ENCODE results near the gene SFXN3.

SFXN3 gene

GRCh38 chr10:100999742-101000126, 31.3 kb upstream of the SFXN3 start, which contains the start of gene LZTS2:
LZTS2 (plus strand) TSS chr10:100999808; CDS start chr10:101002539, 2,731 bp downstream.
- FAIRE-seq: no peak

GRCh38 chr10:101000127-101000914, 30.7 kb upstream of the SFXN3 start:
- FAIRE-seq: no peak
- DNase-seq (ENCODE audit: insufficient read length, low spot score): no peak

More at GRCh38 chr10:100999742-101000126, 31.3 kb upstream of the SFXN3 start, which contains the start of gene LZTS2:
- DNase-seq (ENCODE audit: insufficient read length, low spot score): no peak

GRCh38 chr10:101000915-101001658, 29.9 kb upstream of the SFXN3 start:
- DNase-seq (ENCODE audit: insufficient read length, low spot score) (no peak), FAIRE-seq (peak; percentile 20)

- FAIRE-seq: no peak
These were observed 29.4 kb upstream of the SFXN3 start for GRCh38 chr10:101001659-101002035.

GRCh38 chr10:101002456-101002855, 28.6 kb upstream of the SFXN3 start:
- DNase-seq (ENCODE audit: insufficient read length, low spot score): no peak
- FAIRE-seq: no peak

More at GRCh38 chr10:101001659-101002035, 29.4 kb upstream of the SFXN3 start:
- no peak for DNase-seq (ENCODE audit: insufficient read length, low spot score)

- DNase-seq (ENCODE audit: insufficient read length, low spot score) (no peak), FAIRE-seq (no peak)
These were observed 27.3 kb upstream of the SFXN3 start for GRCh38 chr10:101003639-101004206.

- peak; percentile 38 for FAIRE-seq
- no peak for DNase-seq (ENCODE audit: insufficient read length, low spot score)
These were observed 25.7 kb upstream of the SFXN3 start for GRCh38 chr10:101005361-101005760.

GRCh38 chr10:101005869-101006567, 25.0 kb upstream of the SFXN3 start:
- no peak for FAIRE-seq
- DNase-seq (ENCODE audit: insufficient read length, low spot score): no peak

- DNase-seq (ENCODE audit: insufficient read length, low spot score): no peak
- FAIRE-seq: no peak
These were observed 24.4 kb upstream of the SFXN3 start for GRCh38 chr10:101006593-101007098.

GRCh38 chr10:101007099-101007711, 23.8 kb upstream of the SFXN3 start:
- FAIRE-seq: no peak
- no peak for DNase-seq (ENCODE audit: insufficient read length, low spot score)

GRCh38 chr10:101007915-101008822, 22.9 kb upstream of the SFXN3 start:
- DNase-seq (ENCODE audit: insufficient read length, low spot score) (no peak), FAIRE-seq (no peak)

GRCh38 chr10:101008823-101009423, 22.1 kb upstream of the SFXN3 start:
- FAIRE-seq (no peak), DNase-seq (ENCODE audit: insufficient read length, low spot score) (no peak)

- FAIRE-seq: no peak
These were observed 20.7 kb upstream of the SFXN3 start for GRCh38 chr10:101010329-101010728.

GRCh38 chr10:101011517-101012423, 19.3 kb upstream of the SFXN3 start:
- FAIRE-seq: peak; percentile 38
- DNase-seq (ENCODE audit: insufficient read length, low spot score): no peak

More at GRCh38 chr10:101010329-101010728, 20.7 kb upstream of the SFXN3 start:
- no peak for DNase-seq (ENCODE audit: insufficient read length, low spot score)

GRCh38 chr10:101012525-101013364, 18.3 kb upstream of the SFXN3 start:
- peak; percentile 88 for FAIRE-seq
- peak; percentile 91 for DNase-seq (ENCODE audit: insufficient read length, low spot score)

- DNase-seq (ENCODE audit: insufficient read length, low spot score) (no peak), FAIRE-seq (no peak)
These were observed 17.6 kb upstream of the SFXN3 start for GRCh38 chr10:101013365-101013825.
